H9 (cell line): Measurements from ENCODE around the gene RABEP1. TPM values are rescaled to one million over a fixed set of nuclear protein-coding genes. Genes with fewer than 3 reads are reported as not detected.

ENCODE experiments used
- DNase-seq: peaks from one replicate; pipeline ENCODE4 v3.0.0-alpha.2; 2017
- H2AFZ ChIP-seq: one replicate; pipeline ENCODE4 v1.6.1; 2013; ENCODE audit warnings: mild to moderate bottlenecking, low read length, control low read depth, moderate library complexity
- H2AK5ac ChIP-seq: 2 replicates; pipeline ENCODE4 v1.6.1; 2013; ENCODE audit warnings: low read length, control low read depth, mixed read lengths; ENCODE audit not compliant: insufficient read length
- H2BK120ac ChIP-seq: one replicate; pipeline ENCODE4 v1.6.1; 2013; ENCODE audit warnings: low read depth, mild to moderate bottlenecking, low read length, control low read depth, inconsistent platforms; ENCODE audit not compliant: poor library complexity, severe bottlenecking
- H2BK12ac ChIP-seq: 2 replicates; pipeline ENCODE4 v1.6.1; 2013; ENCODE audit warnings: low read length, control low read depth, mixed read lengths, low read depth; ENCODE audit not compliant: insufficient read length
- H2BK15ac ChIP-seq: 2 replicates; pipeline ENCODE4 v1.6.1; 2013; ENCODE audit warnings: low read depth, low read length, control low read depth
- H2BK20ac ChIP-seq: one replicate; pipeline ENCODE4 v1.6.1; 2013; ENCODE audit warnings: low read depth, mild to moderate bottlenecking, low read length, control low read depth, inconsistent platforms; ENCODE audit not compliant: poor library complexity, severe bottlenecking
- H2BK5ac ChIP-seq: 2 replicates; pipeline ENCODE4 v1.6.1; 2013; ENCODE audit warnings: low read length, control low read depth, mixed read lengths; ENCODE audit not compliant: insufficient read length
- H3K14ac ChIP-seq: 2 replicates; pipeline ENCODE4 v1.6.1; 2013; ENCODE audit warnings: low read length, control low read depth; ENCODE audit not compliant: insufficient read depth
- H3K18ac ChIP-seq: 2 replicates; pipeline ENCODE4 v1.6.1; 2013; ENCODE audit warnings: low read depth, mild to moderate bottlenecking, mixed read lengths, low read length, control low read depth; ENCODE audit not compliant: insufficient read length
- H3K23ac ChIP-seq: 2 replicates; pipeline ENCODE4 v1.6.1; 2013; ENCODE audit warnings: low read length, control low read depth, mixed read lengths, low read depth; ENCODE audit not compliant: insufficient read length
- H3K23me2 ChIP-seq: 2 replicates; pipeline ENCODE4 v1.6.1; 2013; ENCODE audit warnings: low read depth, mild to moderate bottlenecking, mixed read lengths, low read length, control low read depth; ENCODE audit not compliant: insufficient read length, poor library complexity, severe bottlenecking
- H3K27ac ChIP-seq: 2 replicates; pipeline ENCODE4 v1.5.1; 2013; ENCODE audit warnings: low read length, control low read depth, mixed read lengths, low read depth; ENCODE audit not compliant: insufficient read length
- H3K27me3 ChIP-seq: 2 replicates; pipeline ENCODE4 v1.6.1; 2013; ENCODE audit warnings: low read length, control low read depth, inconsistent platforms; ENCODE audit not compliant: insufficient read depth
- H3K4ac ChIP-seq: 2 replicates; pipeline ENCODE4 v1.6.1; 2013; ENCODE audit warnings: low read depth, mild to moderate bottlenecking, control low read depth, inconsistent platforms, low read length, moderate library complexity
- H3K4me1 ChIP-seq: 2 replicates; pipeline ENCODE4 v1.6.1; 2013; ENCODE audit warnings: low read length, control low read depth, inconsistent platforms; ENCODE audit not compliant: insufficient read depth
- H3K4me2 ChIP-seq: 2 replicates; pipeline ENCODE4 v1.6.1; 2013; ENCODE audit warnings: low read length, control low read depth, mixed read lengths; ENCODE audit not compliant: insufficient read length, insufficient read depth
- H3K56ac ChIP-seq: 2 replicates; pipeline ENCODE4 v1.6.1; 2013; ENCODE audit warnings: low read depth, mild to moderate bottlenecking, mixed read lengths, low read length, control low read depth; ENCODE audit not compliant: insufficient read length
- H3K79me1 ChIP-seq: 2 replicates; pipeline ENCODE4 v1.6.1; 2013; ENCODE audit warnings: low read depth, mild to moderate bottlenecking, moderate library complexity, low read length, control low read depth, inconsistent platforms; ENCODE audit not compliant: insufficient read depth, poor library complexity, severe bottlenecking
- H3K79me2 ChIP-seq: 2 replicates; pipeline ENCODE4 v1.6.1; 2013; ENCODE audit warnings: low read length, control low read depth, inconsistent platforms; ENCODE audit not compliant: insufficient read depth
- H3K9ac ChIP-seq: 2 replicates; pipeline ENCODE4 v1.6.1; 2013; ENCODE audit warnings: low read length, control low read depth, mixed read lengths; ENCODE audit not compliant: insufficient read length; ENCODE audit errors: extremely low read depth
- H3K9me3 ChIP-seq: one replicate; pipeline ENCODE4 v1.6.1; 2013; ENCODE audit warnings: low read depth, low read length, inconsistent platforms; ENCODE audit not compliant: control insufficient read depth
- H3T11ph ChIP-seq: one replicate; pipeline ENCODE4 v1.6.1; 2013; ENCODE audit warnings: mild to moderate bottlenecking, low read length, control low read depth, inconsistent platforms
- H4K20me1 ChIP-seq: one replicate; pipeline ENCODE4 v1.6.1; 2013; ENCODE audit not compliant: control insufficient read depth, insufficient read length, insufficient read depth
- H4K5ac ChIP-seq: 2 replicates; pipeline ENCODE4 v1.6.1; 2013; ENCODE audit warnings: low read depth, mild to moderate bottlenecking, mixed read lengths, low read length, control low read depth; ENCODE audit not compliant: insufficient read length
- H4K8ac ChIP-seq: replicated peaks from 2 replicates; pipeline ENCODE4 v1.6.1; 2013; ENCODE audit warnings: low read length, control low read depth, mixed read lengths, low read depth; ENCODE audit not compliant: insufficient read length
- H4K91ac ChIP-seq: 2 replicates; pipeline ENCODE4 v1.6.1; 2013; ENCODE audit warnings: low read depth, mild to moderate bottlenecking, moderate library complexity, mixed read lengths, low read length, control low read depth; ENCODE audit not compliant: insufficient read length
- H3K27ac Mint-ChIP-seq, 3 experiments: 2 replicates in 2 of 3; 3 replicates in 1 of 3; pipeline ENCODE4 v1.8.0; 2020 to 2021; ENCODE audit warnings: mixed read lengths in 3 of 3, mild to moderate bottlenecking in 1 of 3, moderate library complexity in 1 of 3
- H3K27me3 Mint-ChIP-seq: 2 replicates; pipeline ENCODE4 v1.8.0; 2021; ENCODE audit warnings: low read depth, mild to moderate bottlenecking, moderate library complexity, mixed read lengths
- H3K36me3 Mint-ChIP-seq, 3 experiments: 2 replicates in 2 of 3; 3 replicates in 1 of 3; pipeline ENCODE4 v1.8.0; 2020 to 2021; ENCODE audit warnings: low read depth in 3 of 3, mixed read lengths in 3 of 3; ENCODE audit not compliant: insufficient read depth in 1 of 3
- H3K4me1 Mint-ChIP-seq, 2 experiments: 2 replicates each; pipeline ENCODE4 v1.8.0; 2020; ENCODE audit warnings: mixed read lengths in 2 of 2
- H3K4me3 Mint-ChIP-seq, 2 experiments: 2 replicates in 1 of 2; 3 replicates in 1 of 2; pipeline ENCODE4 v1.8.0; 2020 to 2021; ENCODE audit warnings: mild to moderate bottlenecking in 2 of 2, mixed read lengths in 2 of 2, moderate library complexity in 1 of 2
- H3K9me3 Mint-ChIP-seq, 2 experiments: 2 replicates in 1 of 2; 3 replicates in 1 of 2; pipeline ENCODE4 v1.8.0; 2020; ENCODE audit warnings: mild to moderate bottlenecking in 2 of 2, mixed read lengths in 2 of 2, moderate library complexity in 1 of 2
- WGBS: extraction: QIAGEN DNeasy Blood & Tissue Kit; methylation state at CpG from one replicate; pipeline ENCODE4 v1.1.7; 2013; ENCODE audit warnings: missing lambda C conversion rate, low lambda C conversion rate, mixed read lengths; ENCODE audit not compliant: insufficient read length; ENCODE audit errors: extremely low coverage; 5-methylcytosine and 5-hydroxymethylcytosine counted together
- total RNA-seq: library from RNA; stranded (reverse); gene quantifications from 2 replicates; pipeline ENCODE4 v1.2.1, GENCODE V29; 2021
- TF ChIP-seq, protein P1 (sequence below): fragments of 200-600 bp; sonication (generic); conservative IDR thresholded peaks from 3 replicates; pipeline ENCODE4 v1.8.0; 2021; ENCODE audit warnings: antibody characterized with exemption, mild to moderate bottlenecking

RABEP1 gene
- total RNA-seq, 1 experiment from 2014 or later = 46.9 TPM

DNA sequence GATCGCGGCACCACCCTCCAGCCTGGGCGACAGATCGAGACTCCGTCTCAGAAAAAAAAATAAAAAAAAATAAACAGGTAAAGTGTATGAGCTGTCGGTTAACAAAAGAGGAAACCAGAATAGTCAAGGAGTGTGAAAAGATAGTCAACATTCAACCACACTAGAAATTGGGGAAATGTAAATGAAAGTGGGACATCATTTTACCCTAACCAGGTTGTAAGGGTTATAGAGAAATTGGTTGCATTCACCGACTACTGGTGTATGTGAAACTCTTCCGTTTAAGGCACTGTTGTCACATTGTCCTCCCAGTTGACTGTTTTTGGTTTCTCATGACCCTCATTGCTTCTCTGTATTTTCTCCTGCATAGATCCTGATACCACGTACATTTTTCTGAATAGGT lies 62.8 kb downstream of the RABEP1 start:
- H3K4me1 ChIP-seq = no peaks in the 10 kb centered on the region
- H3K27me3 ChIP-seq = no peaks in the 10 kb centered on the region
- H3K9me3 ChIP-seq = no peaks in the 10 kb centered on the region
- no peak overlapping the region for H3K18ac ChIP-seq
- no peaks in the 10 kb centered on the region for H3K23me2 ChIP-seq
- Mint-ChIP-seq H3K27me3 (no peaks in the 10 kb centered on the region), H3K4me1 (no peaks in the 10 kb centered on the region), H3K27ac (no peak overlapping the region), H3K4me3 (no peak overlapping the region), H3K9me3 (no peaks in the 10 kb centered on the region), H3K36me3 (peaks cover 6 to 19% (median 9%) of the 10 kb centered on the region in 3 experiments; a peak in 6 of 7 replicates)
- H3K79me1 ChIP-seq = no peaks in the 10 kb centered on the region
- no peak overlapping the region for H3K23ac ChIP-seq
- no peak overlapping the region for H2AK5ac ChIP-seq
- H3K56ac ChIP-seq = no peak overlapping the region
- no peak overlapping the region for H4K91ac ChIP-seq
- H2BK5ac ChIP-seq = no peak overlapping the region
- no peak for DNase-seq
- H2BK20ac ChIP-seq = no peak overlapping the region
- no peaks in the 10 kb centered on the region for H3K79me2 ChIP-seq
- no peak overlapping the region for H2AFZ ChIP-seq
- H4K5ac ChIP-seq = no peak overlapping the region
- no CpG with 5 or more reads among the region's 9 CpGs for WGBS
- no peak overlapping the region for H3K9ac ChIP-seq
- no peak overlapping the region for H3K14ac ChIP-seq
- no peak overlapping the region for H2BK120ac ChIP-seq
- H3K4ac ChIP-seq = no peak overlapping the region
- H3K27ac ChIP-seq = no peak overlapping the region
- no peaks in the 10 kb centered on the region for H4K20me1 ChIP-seq
- no peak overlapping the region for H3K4me2 ChIP-seq
- TF ChIP-seq, protein P1, sequence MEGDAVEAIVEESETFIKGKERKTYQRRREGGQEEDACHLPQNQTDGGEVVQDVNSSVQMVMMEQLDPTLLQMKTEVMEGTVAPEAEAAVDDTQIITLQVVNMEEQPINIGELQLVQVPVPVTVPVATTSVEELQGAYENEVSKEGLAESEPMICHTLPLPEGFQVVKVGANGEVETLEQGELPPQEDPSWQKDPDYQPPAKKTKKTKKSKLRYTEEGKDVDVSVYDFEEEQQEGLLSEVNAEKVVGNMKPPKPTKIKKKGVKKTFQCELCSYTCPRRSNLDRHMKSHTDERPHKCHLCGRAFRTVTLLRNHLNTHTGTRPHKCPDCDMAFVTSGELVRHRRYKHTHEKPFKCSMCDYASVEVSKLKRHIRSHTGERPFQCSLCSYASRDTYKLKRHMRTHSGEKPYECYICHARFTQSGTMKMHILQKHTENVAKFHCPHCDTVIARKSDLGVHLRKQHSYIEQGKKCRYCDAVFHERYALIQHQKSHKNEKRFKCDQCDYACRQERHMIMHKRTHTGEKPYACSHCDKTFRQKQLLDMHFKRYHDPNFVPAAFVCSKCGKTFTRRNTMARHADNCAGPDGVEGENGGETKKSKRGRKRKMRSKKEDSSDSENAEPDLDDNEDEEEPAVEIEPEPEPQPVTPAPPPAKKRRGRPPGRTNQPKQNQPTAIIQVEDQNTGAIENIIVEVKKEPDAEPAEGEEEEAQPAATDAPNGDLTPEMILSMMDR = no peak
- H3T11ph ChIP-seq = no peak overlapping the region
- no peak overlapping the region for H2BK15ac ChIP-seq
- no peak overlapping the region for H2BK12ac ChIP-seq
- H4K8ac ChIP-seq = no peak overlapping the region
